ENCODE results near the gene FGF11. TPM values are rescaled to one million over a fixed set of nuclear protein-coding genes. Genes with fewer than 3 reads are reported as not detected.

Gene FGF11
- total and polyA plus RNA-seq, 2 of the 13 experiments (the other 11 are each of a cell fraction or from before 2014, with no cell fraction given) = 0.20 to 7.6 TPM

- peak; percentile 65; the same call in 1 of the 2 replicates for TF ChIP-seq ZMAT3 (CRISPR knock-in tag; conservative IDR thresholded peaks at IDR 0.05)
- 0 out of 2 replicates have a peak, but pooled peaks have one; percentile 29 for TF ChIP-seq ZNF737 (CRISPR knock-in tag; IDR thresholded peaks at IDR 0.05; ENCODE audit: borderline replicate concordance)
- peak; percentile 21; the same call in 1 of the 2 replicates for TF ChIP-seq DPF2 (CRISPR knock-in tag; IDR thresholded peaks at IDR 0.05; ENCODE audit: borderline replicate concordance, low read depth)
- TF ChIP-seq ZNF556 (CRISPR knock-in tag; IDR thresholded peaks at IDR 0.05; ENCODE audit: borderline replicate concordance) = 0 out of 2 replicates have a peak, but pooled peaks have one; percentile 5
- no peak for TF ChIP-seq MED8 (CRISPR knock-in tag; IDR thresholded peaks at IDR 0.05; ENCODE audit: insufficient replicate concordance)
- TF ChIP-seq ZBTB3 (CRISPR knock-in tag; IDR thresholded peaks at IDR 0.05; ENCODE audit: borderline replicate concordance, low read depth) = peak; percentile 28; the same call in 1 of the 2 replicates
- no peak; the same call in 1 of the 2 replicates for TF ChIP-seq SOX13 (IDR thresholded peaks at IDR 0.05)
- TF ChIP-seq SOX13 (CRISPR knock-in tag; conservative IDR thresholded peaks at IDR 0.05 in 1 of 2, IDR thresholded peaks at IDR 0.05 in 1 of 2) = 0 out of 4 replicates have a peak, but pooled peaks of 1 of the 2 experiments have one; percentile 10
These were observed 36.1 kb upstream of the FGF11 start (continued) for GRCh38 chr17:7403043-7403726.

DNA sequence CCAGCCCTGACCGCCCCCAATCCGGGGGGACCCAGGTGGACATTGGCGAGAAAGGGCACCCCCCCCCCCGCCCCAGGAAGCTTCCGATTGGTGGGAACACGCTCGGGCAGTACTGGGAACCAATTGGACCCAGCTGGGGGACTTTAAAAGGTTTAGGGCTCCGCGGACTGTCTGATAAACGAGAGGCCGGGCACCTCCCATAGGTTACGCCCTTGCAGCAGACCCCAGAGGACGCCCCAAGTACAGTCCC is 35.7 kb upstream of the FGF11 start:
- in situ Hi-C loops (cut with HindIII; ENCODE audit: extremely low pct_ligation_motif_present, low pct_unique_long_range_greater_than_20kb) (no loop called here), intact Hi-C loops (cut with micrococcal nuclease; ENCODE audit: unreplicated experiment) (loop anchor here (5.0 kb wide), 2 partner anchors 46 to 79 kb away; partner anchors contain the start of genes POLR2A, SLC35G6 and TMEM95)
- Histone ChIP-seq H3K27me3 (ENCODE audit: control insufficient read depth in 1 of 2, insufficient read depth in 2 of 2, low read length in 2 of 2) (no peaks in the 10 kb centered on the region; a peak in 2 of 5 replicates), H3K27ac (ENCODE audit: extremely low read length, insufficient read depth, low read length) (peak overlapping the region; percentile 99), H3K9ac (ENCODE audit: insufficient read depth, low read depth, low read length) (peak overlapping the region; percentile 90), H3K79me2 (ENCODE audit: insufficient read depth, low read length) (peaks cover 4% of the 10 kb centered on the region), H4K20me1 (ENCODE audit: insufficient read depth, low read length) (no peaks in the 10 kb centered on the region), H3K4me3 (replicated peaks in 1 of 3; ENCODE audit: insufficient read depth in 1 of 3, low read depth in 2 of 3, low read length in 3 of 3) (peak overlapping the region; percentile 76 to 95 (median 80); a peak in 5 of 6 replicates), H3K4me1 (ENCODE audit: insufficient read depth, low read length) (peaks cover 18% of the 10 kb centered on the region), H3K9me3 (ENCODE audit: low read length) (no peaks in the 10 kb centered on the region), H3K4me2 (ENCODE audit: low read depth, low read length) (peak overlapping the region; percentile 100), H3K36me3 (replicated peaks in 1 of 2; ENCODE audit: control insufficient read depth in 1 of 2, insufficient read depth in 2 of 2, low read length in 2 of 2) (no peaks in the 10 kb centered on the region), H2AFZ (ENCODE audit: low read length) (no peak overlapping the region)
- POLR2A ChIA-PET = interaction anchor here (0.7 to 3.3 kb wide), 50 partner anchors 9 to 439 kb away, joined by 3 to 76 read pairs (median 5); partner anchors contain the start of genes ASGR2, CD68, CHRNB1 and DVL2
- FAIRE-seq (no peak), DNase-seq (ENCODE audit: low spot score) (peak; percentile 79), ATAC-seq (peak; percentile 63)
- BruUV-seq (replicated peaks) = no TSS peak
- CTCF ChIA-PET (ENCODE audit: low intra/inter-chr PET ratio, low total read pairs) = no interaction called here
- WGBS (ENCODE audit: low lambda C conversion rate) = no CpG with 5 or more reads among the region's 13 CpGs
- TF ChIP-seq FOXJ3 (CRISPR knock-in tag; IDR thresholded peaks at IDR 0.05; ENCODE audit: borderline replicate concordance) = no peak
- 0 out of 2 replicates have a peak, but pooled peaks have one; percentile 10 for TF ChIP-seq IKZF5 (CRISPR knock-in tag; IDR thresholded peaks at IDR 0.05)
- 0 out of 2 replicates have a peak, but pooled peaks have one; percentile 70 for TF ChIP-seq ZNF414 (CRISPR knock-in tag; IDR thresholded peaks at IDR 0.05)
- TF ChIP-seq ZMAT3 (CRISPR knock-in tag; conservative IDR thresholded peaks at IDR 0.05) = peak; percentile 37; the same call in 1 of the 2 replicates
- TF ChIP-seq ZNF343 (CRISPR knock-in tag; IDR thresholded peaks at IDR 0.05) = 0 out of 2 replicates have a peak, but pooled peaks have one; percentile 72
- no peak for TF ChIP-seq ARHGAP35 (CRISPR knock-in tag; IDR thresholded peaks at IDR 0.05; ENCODE audit: borderline replicate concordance)
- 0 out of 2 replicates have a peak, but pooled peaks have one; percentile 74 for TF ChIP-seq ZSCAN31 (CRISPR knock-in tag; IDR thresholded peaks at IDR 0.05; ENCODE audit: low read depth)

All from HepG2 (cell line).